Fibroblast of skin of scalp (primary cell): Measurements from ENCODE around the gene NAIF1.
"Not testable (repeated sequence)": the region's sequence is repeated elsewhere in the genome, so short reads cannot be mapped to it uniquely, and the experiment has no call there.

Source experiments
- DNase-seq: peaks from one replicate; pipeline ENCODE4 v3.0.0-alpha.2; 2013

NAIF1 gene

DNA sequence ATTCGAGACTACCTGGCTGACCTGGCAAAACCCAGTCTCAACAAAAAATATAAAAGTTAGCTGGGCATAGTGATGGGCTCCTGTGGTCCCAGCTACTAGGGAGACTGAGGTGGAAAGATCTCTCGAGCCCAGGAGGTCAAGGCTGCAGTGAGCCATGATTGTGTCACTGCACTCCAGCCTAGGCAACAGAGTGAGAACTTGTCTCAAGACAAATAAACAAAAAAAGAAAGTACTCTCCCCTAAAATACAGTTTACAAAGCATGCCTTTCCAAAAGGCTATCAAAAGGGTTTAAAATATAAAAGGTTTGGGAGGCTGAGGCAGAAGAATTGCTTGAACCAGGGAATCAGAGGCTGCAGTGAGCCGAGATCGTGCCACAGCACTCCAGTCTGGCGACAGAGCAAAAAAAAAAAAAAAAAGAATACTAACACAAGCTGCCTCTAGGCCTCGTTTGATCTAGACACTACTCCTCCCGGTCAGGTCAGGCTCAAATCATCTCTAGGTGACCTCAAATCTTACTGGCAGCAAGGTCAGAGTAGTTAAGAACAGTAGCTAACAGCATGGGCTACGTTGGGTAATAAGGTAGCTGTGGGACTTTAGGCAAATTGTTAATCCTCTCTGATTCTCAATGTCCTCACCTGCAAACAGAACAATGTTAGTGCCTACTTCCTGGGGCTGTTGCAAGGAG, 9.3 kb downstream of the NAIF1 start:
- DNase-seq, result no peak

DNA sequence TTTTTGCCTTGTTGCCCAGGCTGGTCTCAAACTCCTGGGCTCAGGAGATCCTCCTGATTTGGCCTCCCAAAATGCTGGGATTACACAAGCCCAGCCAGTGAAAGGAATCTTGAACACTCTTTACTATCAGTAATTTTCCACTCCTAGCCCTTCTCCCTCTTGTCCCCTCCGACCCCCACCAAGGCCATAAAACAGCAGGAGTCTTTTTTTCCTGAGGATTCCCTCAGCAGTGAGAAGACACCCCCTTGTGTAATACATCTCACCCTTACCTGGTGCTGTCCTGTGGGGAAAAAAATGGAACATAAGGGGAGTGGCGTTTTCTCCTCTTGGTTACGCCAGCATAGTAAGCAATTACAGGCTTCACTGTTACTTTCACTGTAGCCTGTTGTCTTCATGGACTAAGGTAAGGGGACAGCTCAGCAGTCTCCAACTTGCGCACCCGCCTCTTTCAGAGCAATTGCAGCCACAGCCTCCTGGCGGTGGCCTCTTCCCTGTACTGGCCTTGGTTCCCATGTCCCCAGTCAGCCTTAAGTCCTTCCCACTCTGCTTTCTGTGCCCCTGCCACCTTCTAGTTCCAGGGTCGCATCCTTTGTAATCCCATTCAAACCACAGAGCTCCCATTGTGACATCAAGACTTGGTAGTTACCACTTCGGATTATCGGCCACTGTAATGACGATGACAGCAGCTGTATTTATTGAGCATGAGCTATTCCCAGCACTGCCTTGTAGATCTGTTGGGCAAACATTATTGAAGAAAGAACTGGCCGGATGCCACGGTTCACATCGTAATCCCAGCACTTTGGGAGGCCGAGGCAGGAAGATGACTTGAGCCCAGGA, 10.0 kb downstream of the NAIF1 start:
- DNase-seq, result no peak

DNA sequence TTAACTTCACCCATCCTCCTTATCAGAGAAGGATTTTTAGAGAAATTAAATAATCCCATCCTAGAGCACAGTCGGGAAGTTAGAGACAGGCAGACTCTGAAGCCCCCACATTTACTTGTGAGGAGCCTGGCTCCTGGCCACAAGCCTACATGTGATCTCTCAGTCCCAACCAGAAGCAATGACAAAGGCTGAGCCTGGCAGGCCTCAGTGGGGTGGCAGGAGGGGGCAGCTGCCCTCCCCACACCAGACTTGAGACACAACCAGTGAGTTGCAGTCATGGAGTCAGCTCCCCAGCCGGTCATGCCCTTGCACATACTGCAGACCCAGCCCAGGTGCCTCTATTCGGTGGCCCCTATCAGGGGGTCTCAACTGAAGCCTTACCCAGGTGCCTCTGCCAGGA, 11.0 kb downstream of the NAIF1 start:
- DNase-seq, result no peak

DNA sequence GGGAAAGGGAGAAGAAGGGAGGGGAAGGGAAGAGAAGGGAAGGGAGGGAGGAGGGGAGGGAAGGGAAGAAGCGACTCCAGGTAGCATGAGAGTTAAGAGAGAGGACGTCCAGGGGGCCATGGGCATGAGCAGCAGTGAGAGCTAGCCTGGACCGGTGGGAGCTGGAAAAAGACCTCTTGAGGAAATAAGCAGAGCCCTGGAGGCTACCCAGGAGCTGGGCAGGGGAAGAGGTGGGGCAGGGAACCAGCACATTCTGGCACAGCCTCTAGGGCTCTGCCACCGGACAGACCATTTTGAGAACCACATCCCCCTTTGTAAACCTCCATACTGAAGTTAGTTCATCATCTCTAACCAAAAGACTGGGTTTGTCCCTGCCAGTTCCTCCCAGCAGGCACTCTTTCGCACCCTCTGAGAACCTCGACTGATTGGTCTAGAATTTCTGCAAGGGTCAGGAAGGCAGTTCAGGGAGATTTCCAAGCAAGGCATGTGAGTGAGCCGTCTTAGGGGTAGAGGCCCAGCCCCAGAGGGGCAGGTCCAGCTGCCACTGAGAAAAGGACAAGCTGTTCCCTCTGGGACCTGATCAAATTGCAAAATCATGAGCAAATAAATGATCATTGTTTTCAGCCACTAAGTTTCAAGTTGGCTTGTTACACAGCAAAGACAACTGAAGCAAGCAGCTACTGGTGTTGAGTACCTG, 11.6 kb downstream of the NAIF1 start:
- no peak for DNase-seq

DNA sequence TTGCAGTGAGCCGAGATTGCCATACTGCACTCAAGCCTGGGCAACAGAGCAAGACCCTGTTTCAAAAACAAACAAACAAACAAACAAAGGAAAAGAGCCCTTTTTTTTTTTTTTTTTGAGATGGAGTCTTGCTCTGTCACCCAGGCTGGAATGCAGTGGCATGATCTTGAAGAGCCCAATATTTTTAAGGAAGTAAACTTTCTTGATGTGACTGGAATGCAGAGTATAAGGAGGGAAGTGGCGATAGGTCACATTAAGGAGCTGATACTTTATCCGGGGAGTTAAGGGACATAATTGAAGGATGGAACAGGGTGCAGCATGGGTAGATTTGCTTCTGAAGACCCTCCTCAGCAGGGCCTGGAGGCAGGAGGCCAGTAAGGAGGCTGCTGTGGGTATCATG, 13.0 kb downstream of the NAIF1 start:
- DNase-seq, result no peak

DNA sequence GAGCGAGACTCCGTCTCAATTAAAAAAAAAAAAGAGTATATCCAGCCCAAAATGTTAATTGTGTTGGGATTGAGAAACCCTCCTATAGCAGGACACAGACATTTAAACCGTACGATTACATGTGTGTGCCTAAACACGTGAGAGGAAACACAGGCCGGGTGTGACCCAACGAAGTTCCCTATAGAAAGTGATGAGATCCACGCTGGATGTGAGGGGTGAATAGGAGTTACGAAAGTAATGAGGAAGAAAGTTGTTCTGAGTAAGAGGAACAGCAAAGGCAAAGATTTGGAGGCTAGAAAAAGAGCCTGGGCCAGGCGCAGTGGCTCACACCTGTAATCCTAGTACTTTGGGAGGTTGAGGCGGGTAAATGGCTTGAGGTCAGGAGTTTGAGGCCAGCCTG, 13.6 kb downstream of the NAIF1 start:
- DNase-seq, result no peak

DNA sequence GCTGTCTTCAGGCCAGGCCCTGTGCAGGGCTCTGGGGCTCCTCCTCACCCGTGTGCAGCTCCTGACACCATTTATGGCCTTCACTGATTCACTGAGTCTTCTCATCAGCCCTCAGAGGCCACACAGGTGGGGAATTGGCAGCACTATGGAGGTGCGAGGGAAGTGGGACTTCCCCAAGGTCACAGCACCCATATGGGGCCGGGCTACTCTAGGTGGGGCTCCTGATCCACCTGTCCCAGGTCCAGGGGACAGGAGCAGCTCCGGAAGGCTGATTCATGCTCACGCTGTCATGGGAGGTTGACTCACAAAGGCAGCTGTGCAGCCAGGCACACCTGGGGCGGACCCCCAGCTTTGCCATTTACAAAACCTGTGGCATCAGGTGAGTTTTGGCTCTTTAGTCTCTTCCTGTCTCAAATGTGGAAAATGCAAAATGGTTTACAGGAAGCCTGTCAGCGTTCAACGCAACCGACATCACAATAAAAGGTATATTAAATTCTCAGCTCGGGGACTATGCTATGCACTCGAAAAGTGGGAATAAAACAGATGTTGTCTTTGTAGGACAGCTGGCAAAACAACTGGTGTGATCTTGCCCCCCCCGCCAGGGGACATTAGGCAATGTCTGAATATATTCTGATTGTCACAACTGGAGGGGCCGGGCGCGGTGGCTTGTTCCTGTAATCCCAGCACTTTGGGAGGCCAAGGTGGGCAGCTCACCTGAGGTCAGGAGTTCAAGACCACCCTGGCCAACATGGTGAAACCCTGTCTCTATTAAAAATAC, 15.0 kb downstream of the NAIF1 start:
- DNase-seq, result no peak

DNA sequence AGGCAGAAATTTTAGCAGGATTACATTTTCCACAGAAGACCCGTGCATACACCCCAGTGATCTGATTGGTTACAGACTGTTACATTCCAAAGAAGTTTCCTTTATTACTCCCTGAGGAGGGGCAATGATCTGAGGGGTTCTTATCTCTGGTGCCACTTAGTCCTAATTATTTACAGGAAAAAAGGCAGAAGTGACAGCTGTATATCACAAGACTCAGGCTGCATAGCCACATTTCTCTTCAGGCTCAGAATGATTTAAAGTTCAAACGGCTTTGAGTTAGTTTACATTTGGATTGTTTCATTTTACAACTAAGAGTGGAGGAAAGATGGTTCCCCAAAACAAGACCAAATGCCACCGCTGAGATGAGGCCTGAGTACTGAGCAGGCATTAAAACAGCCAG, 17.3 kb downstream of the NAIF1 start:
- peak; percentile 11 for DNase-seq

DNA sequence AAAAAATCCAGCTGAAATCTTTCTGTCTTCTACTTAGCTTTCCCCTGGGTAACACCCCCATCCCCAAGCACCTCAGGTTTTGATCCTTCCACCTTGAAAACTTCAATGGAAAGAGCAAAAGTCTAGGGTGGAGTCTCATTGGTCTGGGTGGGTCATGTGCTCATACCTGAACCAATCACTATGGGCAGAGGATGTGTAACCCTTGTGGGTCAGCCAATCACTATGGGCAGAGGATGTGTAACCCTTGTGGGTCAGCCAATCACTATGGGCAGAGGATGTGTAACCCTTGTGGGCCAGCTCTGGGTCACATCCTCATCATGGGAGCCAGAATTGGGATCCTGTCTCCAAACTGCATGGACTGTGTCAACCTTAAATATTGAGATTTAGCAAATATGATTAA, 18.5 kb downstream of the NAIF1 start:
- DNase-seq, result no peak

DNA sequence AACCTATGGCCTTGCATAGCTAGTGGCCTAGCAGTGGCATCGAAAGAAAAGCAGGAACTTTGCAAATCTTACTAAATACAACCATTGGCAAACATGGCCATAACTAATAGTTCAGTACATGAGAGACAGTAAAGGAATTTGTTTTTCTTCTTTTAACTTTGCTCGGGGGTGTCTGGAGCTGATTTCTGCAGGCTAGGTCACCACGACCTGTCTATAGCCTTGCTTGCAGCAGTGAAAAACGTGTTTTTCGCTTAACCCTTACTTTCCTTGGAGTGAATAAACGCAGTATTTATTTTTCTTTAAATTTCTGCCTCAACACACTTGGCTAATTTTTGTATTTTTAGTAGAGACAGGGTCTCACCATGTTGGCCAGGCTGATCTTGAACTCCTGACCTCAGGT, 19.9 kb downstream of the NAIF1 start:
- DNase-seq, result no peak

DNA sequence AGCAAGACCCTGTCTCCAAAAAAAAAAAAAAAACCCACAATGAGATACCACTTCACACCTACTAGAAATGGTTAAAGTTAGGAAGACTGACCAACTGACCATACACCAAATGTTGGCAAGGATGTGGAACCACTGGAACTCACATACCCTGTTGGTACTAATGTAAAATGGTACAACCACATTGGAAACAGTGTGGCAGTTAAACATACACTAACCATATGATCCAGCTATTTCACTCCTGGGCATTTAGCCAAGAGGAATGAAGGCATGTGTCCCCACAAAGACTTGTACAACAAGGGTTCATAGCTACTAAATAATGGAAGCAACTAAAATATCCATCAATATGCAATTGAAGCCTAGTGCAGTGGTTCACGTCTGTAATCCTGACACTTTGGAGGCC, 21.3 kb downstream of the NAIF1 start:
- DNase-seq, result peak; percentile 48

DNA sequence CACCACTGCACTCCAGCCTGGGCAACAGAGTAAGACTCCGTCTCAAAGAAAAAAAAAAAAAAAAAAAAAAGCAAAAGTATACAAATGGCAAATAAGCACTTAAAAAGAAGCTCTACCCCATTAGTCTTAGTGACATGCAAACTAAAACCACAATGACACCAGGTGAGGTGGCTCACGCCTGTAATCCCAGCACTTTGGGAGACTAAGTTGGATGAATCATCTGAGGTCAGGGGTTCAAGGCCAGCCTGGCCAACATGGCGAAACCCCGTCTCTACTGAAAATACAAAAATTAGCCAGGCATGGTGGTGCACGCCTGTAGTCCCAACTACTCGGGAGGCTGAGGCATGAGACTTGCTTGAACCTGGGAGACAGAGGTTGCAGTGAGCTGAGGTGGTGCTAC, 21.7 kb downstream of the NAIF1 start:
- not testable (repeated sequence) for DNase-seq

DNA sequence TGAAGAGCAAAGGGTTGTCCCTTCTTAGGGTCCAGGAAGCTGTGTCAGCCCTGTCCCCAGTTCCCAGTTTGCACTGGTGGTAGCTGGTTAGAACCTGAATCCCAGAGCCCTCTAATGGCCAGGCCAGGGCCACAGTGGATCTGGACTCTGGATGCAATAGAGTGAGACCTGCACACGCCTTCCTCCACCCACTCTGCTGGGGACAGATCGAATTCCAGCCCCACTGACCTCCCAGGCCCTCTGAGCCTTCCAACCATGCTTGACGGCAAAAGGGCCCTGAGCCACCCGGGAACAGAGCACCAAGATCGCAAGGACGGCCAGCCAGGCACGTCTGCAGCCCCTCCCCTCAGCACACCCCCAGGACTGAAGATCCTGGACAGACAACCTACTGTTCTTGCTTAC, 23.7 kb downstream of the NAIF1 start:
- no peak for DNase-seq

DNA sequence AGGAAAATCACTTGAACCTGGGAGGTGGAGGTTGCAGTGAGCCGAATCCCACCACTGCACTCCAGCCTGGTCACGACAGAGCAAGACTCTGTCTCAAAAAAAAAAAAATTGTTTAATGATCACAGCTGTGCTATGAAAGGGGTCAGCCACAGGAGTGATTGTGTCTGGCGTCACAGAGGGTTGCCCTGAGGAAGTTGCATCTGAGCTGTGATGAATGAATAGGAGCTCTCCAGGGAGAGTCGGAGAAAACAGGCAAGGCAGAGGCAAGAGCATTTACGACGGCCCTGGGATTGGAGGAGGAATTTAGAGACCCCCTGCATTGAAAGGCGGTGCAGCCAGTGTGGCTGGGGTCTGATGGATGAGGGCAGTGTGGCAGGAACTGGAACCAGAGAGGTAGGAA, 25.1 kb downstream of the NAIF1 start:
- DNase-seq, result no peak

DNA sequence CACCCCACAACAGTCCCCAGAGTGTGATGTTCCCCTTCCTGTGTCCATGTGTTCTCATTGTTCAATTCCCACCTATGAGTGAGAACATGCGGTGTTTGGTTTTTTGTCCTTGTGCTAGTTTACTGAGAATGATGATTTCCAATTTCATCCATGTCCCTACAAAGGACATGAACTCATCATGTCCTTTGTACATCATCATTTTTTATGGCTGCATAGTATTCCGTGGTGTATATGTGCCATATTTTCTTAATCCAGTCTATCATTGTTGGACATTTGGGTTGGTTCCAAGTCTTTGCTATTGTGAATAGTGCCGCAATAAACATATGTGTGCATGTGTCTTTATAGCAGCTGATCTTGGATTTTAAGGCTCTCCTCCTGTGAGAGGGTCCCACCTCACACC, 26.3 kb downstream of the NAIF1 start:
- DNase-seq, result not testable (repeated sequence)

DNA sequence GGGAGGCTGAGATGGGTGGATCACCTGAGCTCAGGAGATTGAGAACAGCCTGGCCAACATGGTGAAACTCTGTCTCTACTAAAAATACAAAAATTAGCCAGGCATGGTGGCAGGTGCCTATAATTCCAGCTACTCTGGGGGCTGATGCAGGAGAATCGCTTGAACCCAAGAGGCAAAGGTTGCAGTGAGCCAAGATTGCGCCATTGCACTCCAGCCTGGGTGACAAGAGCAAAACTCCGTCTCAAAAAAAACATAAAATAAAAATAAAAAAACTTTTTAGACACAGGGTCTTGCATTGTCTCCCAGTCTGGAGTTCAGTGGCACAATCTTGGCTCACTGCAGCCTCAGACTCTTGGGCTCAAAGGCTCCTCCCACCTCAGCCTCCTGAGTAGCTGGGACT, 30.6 kb downstream of the NAIF1 start:
- not testable (repeated sequence) for DNase-seq

DNA sequence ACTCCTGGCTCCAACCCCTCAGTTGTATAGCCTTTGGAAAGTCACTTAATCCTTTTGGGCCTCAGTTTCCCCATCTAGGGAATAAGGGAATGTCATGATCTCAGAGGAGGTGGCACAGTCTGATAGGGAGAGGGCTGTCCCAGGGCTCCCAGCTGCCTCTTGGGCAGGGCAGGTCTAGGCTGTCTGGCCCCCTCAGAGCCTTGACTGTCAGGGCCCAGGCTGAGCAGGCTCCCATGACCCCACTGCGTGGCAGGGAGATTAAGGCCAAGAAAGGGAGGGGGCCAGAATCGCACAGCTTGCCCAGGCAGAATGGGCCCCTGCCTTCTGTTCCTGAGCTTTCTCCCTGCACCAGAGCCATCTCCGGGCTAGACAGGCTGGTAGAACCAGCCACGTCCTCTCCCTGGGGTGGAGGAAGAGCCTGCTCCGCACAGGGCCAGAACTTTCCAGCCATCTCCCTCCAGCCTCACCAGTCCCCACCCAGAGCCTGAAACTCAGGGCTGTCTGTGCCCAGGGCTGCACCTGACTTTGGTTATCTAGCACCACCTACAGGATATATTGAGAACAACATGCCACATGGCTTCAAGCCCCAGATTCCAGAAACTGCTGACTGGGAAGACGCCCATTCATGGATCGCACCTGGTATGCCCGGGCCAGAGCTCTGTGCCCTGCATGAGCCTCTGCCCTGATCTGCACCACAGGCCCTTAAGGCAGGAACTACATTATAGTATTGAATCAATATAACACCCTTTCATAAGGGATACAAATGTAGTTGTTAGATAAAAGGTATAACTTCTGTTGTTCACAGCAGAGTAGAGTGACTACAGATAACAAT, 32.1 kb downstream of the NAIF1 start:
- peak; percentile 78 for DNase-seq

DNA sequence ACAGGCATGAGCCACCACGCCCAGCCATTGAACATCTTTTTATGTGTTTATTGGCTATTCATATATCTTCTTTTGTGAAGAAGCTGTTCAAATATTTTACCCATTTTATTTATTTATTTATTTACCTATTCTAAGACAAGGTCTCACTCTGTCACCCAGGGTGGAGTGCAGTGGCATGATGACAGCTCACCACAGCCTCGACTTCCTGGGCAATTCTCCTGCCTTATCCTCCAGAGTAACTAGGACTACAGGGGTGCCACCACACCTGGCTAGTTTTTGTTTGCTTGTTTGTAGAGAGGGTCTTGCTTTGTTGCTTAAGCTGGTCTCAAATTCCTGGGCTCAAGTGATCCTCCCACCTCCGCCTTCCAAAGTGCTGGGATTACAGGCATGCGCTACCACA, 33.5 kb downstream of the NAIF1 start:
- DNase-seq, result no peak

DNA sequence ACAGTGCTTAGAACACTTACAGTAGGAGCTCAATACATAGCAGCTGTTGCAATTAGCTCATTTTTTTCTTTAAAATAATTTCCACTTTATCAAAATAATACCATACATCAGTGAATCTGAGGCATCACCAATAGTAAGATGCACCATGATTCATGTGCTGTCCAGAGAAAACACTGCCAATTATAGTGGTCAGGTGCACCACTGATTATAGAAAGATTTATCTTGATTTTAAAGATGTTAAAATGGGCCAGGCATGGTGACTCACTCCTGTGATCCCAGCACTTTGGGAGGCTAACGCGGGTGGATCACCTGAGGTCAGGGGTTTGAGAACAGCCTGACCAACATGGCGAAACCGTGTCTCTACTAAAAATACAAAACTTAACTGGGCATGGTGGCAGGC, 39.4 kb downstream of the NAIF1 start:
- DNase-seq, result no peak

DNA sequence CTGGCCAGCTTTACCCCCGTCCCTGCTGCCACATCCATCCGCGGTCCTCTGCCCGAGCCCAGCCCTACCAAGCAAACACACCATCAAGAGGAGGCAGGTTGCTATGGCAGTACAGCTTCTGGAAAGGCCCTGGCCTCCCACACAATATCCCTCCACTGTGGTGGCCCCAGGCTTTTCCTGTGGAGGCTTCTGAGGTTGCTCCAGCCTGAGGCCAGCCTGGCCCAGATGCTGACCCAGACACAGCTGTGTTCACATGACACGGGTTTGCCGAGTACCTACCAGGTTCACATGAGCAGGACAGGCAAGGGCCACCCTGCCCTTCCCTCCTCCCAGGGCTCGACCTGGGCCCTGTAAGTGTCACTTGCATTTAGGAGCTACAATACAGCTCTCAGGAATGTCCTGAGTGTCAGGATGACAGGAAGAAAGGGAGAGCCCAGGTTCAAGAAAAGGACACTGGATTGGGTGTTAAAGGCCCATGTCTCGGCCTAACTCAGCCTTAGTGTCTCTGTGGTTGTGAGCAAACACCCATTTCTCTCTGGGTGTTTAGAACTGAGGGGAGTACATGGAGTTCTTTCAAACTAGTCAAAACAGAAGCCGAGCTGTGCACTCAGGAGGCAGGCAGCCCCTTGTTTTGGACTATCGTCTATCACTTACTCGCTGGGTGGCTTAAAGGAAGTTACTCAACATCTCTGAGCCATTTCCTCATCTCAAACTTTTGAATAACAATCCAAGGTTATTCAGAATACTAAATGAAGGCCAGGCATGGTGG, 40.2 kb downstream of the NAIF1 start:
- no peak for DNase-seq

DNA sequence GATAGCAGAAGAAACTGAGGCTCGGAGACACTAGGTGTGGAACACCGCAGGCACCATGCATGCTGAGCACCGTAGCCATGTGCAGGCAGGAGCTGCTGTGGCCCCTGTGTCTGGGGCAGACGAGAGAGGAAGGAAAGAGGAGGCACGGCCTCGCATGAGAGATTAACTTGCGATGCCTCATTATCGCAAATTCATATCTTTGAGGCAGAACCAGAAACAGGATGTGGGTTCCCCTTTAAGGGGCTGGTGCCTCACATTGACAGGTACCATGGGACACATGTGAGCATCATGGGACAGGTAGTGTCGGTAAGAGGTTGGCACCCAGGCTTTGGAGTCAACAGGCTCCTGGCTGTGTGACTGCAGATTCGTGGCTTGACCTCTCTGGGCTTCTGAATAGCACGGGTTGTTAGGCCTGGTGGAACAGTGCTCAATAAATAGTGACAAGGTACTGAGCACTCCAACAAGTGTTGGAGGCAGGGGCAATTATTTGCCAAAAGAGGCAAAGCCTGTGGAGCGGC, 40.8 kb downstream of the NAIF1 start:
- DNase-seq, result no peak
